ENCODE measurements around the gene OBP2B.
"Not testable (repeated sequence)": the region's sequence is repeated elsewhere in the genome, so short reads cannot be mapped to it uniquely, and the experiment has no call there.

DNA sequence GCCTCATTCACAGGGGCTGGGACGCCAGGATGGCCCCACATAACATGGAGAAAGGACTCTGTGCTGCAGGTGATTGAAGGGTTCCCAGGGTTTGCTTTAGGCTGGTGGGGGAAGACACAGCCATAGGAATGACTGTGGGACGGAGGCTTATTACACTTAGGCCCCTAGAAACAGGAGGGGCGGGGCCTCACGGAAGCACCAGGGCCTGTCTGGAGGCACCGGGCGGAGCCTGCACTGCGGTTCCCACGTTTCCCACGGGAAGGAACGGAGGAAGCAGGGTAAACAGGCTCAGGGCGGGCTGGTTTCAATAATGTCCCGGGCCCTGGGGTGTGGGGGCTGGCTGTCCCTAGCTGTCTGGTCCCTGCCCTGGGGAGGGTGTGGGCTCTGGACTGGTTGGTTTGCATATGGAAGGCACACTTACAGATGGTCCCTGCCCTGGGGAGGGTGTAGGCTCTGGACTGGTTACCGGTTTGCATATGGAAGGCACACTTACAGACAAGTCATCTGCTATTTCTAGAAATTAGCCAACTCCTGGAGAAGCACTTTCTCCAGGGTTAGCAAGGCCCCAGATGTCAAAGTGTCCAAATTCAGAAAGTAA lies 14.2 kb upstream of the OBP2B start:
- TF ChIP-seq, protein P1, sequence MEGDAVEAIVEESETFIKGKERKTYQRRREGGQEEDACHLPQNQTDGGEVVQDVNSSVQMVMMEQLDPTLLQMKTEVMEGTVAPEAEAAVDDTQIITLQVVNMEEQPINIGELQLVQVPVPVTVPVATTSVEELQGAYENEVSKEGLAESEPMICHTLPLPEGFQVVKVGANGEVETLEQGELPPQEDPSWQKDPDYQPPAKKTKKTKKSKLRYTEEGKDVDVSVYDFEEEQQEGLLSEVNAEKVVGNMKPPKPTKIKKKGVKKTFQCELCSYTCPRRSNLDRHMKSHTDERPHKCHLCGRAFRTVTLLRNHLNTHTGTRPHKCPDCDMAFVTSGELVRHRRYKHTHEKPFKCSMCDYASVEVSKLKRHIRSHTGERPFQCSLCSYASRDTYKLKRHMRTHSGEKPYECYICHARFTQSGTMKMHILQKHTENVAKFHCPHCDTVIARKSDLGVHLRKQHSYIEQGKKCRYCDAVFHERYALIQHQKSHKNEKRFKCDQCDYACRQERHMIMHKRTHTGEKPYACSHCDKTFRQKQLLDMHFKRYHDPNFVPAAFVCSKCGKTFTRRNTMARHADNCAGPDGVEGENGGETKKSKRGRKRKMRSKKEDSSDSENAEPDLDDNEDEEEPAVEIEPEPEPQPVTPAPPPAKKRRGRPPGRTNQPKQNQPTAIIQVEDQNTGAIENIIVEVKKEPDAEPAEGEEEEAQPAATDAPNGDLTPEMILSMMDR (conservative IDR thresholded peaks at IDR 0.05 in 1 of 2, IDR thresholded peaks at IDR 0.05 in 1 of 2; ENCODE audit: low read depth in 1 of 2, low read length in 2 of 2): not testable (repeated sequence)
- not testable (repeated sequence) for TF ChIP-seq EZH2 (IDR thresholded peaks at IDR 0.05; ENCODE audit: low read length, missing control alignments)
